ENCODE data around the gene IFNGR2.
"Not testable (repeated sequence)": the region's sequence is repeated elsewhere in the genome, so short reads cannot be mapped to it uniquely, and the experiment has no call there.

The IFNGR2 gene, protein sequence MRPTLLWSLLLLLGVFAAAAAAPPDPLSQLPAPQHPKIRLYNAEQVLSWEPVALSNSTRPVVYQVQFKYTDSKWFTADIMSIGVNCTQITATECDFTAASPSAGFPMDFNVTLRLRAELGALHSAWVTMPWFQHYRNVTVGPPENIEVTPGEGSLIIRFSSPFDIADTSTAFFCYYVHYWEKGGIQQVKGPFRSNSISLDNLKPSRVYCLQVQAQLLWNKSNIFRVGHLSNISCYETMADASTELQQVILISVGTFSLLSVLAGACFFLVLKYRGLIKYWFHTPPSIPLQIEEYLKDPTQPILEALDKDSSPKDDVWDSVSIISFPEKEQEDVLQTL

GRCh38 chr21:33403128-33403785, at the start of gene IFNGR2:
TSS of gene IFNGR2 (plus strand) at chr21:33403413. CDS start at chr21:33403544, 131 bp downstream.
- peak; percentile 45 for DNase-seq

- DNase-seq: no peak
Observed at GRCh38 chr21:33355355-33355754, 47.9 kb upstream of the IFNGR2 start.

DNA sequence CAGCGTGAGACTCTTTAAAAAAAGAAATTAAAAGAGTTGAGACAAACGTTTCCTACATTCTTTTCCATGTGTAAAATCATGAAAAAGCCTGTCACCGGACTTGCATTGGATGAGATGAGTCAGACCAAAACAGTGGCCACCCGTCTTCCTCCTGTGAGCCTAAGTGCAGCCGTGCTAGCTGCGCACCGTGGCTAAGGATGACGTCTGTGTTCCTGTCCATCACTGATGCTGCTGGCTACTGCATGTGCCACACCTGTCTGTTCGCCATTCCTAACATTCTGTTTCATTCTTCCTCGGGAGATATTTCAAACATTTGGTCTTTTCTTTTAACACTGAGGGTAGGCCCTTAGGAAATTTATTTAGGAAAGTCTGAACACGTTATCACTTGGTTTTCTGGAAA, 47.2 kb upstream of the IFNGR2 start:
- DNase-seq: no peak

- no peak for DNase-seq
Observed at GRCh38 chr21:33357177-33357576, 46.0 kb upstream of the IFNGR2 start.

DNA sequence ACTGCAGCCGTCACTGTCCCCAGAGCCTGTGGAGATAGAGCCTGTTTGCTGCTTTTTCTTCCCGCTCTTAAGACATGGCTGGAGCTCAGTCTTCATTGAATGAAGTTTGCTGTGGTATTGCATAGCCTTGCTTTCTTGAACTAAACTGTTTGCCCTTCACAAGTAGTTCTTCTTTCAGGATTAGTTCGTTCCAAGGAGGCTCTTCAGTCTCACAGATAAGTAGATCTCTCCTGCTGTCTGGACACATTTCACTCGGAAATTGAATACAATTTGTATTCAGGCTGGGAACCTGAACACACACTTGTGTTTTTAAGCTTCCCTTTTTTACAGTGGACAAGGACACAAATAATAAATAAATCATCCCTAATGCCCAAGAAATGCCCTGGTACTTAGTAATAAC, 43.8 kb upstream of the IFNGR2 start:
- DNase-seq: no peak

GRCh38 chr21:33360281-33360680, 42.9 kb upstream of the IFNGR2 start:
- no peak for DNase-seq

- peak; percentile 88 for DNase-seq
Observed at GRCh38 chr21:33360881-33361602, 42.2 kb upstream of the IFNGR2 start.

DNA sequence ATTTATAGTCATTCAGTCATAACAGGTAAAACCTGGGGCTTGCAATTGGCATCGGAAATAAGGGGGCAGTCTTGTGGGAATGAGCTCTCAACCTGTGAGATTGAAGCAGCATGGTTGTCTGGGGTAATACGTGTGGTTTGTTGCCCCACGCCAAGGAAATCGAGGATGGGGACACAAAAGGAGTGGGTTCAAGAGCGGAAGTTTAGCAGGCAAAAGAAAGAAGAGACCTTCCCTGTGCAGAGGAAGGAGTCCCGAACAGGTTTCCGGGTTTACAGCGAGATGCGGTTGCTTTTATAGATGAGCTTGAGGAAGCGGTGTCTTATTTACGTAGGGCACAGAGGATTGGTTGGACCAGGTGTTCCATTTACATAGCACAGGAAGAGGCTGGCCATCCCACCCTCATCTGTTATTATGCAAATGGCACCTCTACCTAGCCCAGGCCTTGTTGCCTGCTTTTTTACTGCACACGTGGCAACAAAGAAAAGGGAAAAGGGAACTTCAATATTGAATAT, 41.1 kb upstream of the IFNGR2 start:
- DNase-seq: peak; percentile 18

DNA sequence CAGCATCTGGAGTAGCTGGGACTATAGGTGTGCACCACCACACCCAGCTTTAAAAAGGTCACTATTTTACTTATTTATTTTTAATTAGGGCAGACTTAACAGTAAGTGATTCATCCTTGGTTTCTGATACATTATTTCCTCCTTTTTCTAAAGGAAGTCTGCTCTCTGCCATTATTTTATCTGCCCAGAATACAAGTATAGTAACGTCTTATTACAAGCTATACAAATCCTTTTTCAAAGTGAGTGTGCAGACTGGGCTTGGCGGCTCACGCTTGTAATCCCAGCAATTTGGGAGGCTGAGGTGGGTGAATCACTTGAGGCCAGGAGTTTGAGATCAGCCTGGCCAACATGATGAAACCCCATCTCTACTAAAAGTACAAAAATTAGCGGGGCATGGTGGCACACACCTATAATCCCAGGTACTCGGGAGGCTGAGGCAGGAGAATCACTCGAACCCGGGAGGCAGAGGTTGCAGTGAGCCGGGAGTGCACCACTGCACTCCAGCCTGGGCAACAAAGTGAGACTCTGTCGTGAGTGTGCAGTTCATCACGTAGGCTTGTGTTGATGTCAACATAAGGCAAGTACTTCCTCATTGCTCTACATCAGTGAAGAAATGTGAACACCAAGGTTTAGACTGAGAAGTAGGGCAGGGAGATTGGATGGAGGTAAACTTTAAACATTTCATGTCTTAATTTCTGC, 39.2 kb upstream of the IFNGR2 start:
- DNase-seq: not testable (repeated sequence)

DNA sequence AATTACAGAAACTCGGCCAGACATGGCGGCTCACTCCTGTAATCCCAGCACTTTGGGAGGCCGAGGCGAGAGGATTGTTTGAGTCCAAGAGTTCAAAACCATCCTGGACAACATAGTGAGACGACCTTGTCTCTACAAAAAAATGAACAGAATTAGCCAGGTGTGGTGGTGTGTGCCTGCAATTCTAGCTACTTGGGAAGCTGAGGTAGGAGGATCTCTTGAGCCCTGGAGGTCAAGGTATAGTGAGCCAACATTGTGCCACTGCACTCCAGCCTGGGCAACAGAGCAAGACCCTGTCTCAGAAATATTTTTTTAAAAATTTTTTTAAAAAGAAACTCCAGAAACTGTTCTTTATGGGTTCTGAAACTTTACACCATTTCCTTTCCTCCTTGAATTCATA, 38.4 kb upstream of the IFNGR2 start:
- no peak for DNase-seq

DNA sequence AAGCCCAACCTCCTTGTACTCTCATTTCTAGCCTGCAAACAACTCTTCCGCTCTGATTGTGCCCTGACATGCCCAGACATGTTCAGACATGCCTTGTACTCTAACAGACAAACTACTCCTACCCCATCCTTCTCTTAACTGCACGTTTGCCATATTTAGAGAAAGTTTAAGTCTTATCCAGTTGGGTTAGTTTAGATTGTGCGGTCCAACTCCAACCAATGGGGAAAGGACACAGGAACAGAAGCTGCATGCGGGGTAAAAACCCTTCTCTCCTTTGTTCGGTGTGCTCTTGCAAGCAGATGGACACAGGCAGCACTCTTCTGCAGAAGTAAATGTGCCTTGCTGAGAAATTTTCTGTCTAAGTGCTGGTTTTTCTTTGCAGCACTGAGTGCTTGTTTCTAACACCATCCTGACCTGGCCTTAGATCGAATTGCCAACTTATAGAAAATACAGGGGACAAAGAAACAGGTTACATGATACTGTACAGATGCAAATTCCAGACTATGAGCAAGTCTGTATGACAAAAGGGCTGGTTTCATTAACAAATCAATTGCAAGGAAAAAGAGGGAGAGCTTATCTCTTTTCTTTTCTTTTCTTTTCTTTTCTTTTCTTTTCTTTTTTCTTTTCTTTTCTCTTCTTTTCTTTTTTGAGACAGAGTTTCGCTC, 35.8 kb upstream of the IFNGR2 start:
- no peak for DNase-seq

- no peak for DNase-seq
Observed at GRCh38 chr21:33368124-33368523, 35.1 kb upstream of the IFNGR2 start.

GRCh38 chr21:33368576-33368975, 34.6 kb upstream of the IFNGR2 start:
- DNase-seq: no peak

- DNase-seq: no peak
Observed at GRCh38 chr21:33369586-33369985, 33.6 kb upstream of the IFNGR2 start.

DNA sequence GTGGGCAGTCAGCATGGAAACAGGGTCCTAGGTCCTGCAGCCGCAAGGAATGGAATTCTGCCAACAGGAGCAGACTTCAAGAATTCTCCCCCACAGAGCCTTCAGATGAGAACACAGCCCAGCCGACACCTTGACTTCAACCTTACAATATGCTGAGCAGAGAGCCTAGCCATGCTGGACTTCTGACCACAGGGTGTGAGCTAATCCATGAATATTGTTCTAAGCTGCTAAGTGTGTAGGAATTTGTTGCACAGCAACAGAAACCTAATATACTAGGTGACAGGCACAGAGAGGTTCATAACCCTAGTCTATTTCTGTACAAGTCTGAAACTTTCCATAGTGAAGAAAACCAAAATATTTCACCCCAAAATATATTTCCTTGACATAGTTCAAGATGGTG, 32.9 kb upstream of the IFNGR2 start:
- no peak for DNase-seq

- DNase-seq: no peak
Observed at GRCh38 chr21:33371366-33371765, 31.8 kb upstream of the IFNGR2 start.

DNA sequence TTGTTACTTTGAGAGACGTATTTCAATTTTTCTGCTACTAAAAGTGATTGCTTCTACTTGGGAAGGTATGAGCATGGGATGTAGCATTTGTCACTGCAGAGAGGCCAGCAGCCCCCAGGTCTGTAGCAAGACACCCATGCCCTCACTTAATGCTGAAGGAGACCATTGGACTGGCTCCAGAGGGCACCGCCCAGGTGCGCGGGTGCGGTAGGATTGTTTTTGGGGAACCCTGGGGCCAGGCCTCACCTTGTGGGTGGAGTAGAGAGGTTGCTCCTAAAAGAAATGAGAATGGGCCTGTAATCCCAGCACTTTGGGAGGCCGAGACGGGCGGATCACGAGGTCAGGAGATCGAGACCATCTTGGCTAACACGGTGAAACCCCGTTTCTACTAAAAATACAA, 30.6 kb upstream of the IFNGR2 start:
- DNase-seq: no peak

- no peak for DNase-seq
Observed at GRCh38 chr21:33373451-33373850, 29.8 kb upstream of the IFNGR2 start.

GRCh38 chr21:33374080-33374449, 29.1 kb upstream of the IFNGR2 start:
- no peak for DNase-seq

DNA sequence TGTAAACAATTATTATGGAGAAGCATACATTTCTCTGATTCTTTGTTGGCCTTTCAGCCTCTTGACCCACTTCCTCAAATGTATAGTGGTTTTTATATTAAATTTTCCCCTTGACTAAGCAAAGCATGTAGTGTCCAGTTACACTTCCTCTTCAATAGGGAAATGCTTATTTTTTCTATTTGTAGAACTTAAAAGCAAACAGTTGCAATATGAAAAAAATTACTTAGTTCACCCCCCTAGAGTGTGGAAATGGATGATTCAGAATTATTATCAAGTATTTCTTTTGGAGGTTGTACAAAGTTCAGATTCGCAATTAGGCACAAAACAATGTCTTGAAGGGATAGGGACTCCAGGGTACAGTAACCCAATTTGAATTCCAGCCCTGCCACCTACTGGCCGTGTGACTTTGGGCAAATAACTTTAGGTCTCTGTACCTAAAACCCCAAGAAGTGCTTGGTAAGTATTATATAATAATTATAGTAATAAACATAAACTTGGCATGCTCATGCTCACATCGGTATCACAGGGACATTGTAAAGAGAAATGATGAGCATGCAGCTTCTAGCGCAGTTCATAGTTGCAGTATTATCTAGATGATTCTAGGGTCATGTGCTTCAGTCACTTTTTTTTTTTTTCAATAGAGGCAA, 28.6 kb upstream of the IFNGR2 start:
- peak; percentile 31 for DNase-seq

- DNase-seq: no peak
Observed at GRCh38 chr21:33375101-33375644, 28.0 kb upstream of the IFNGR2 start.

Measured in NCI-H345 (cell line).